ENCODE results near the gene DRG1.
"Not testable (repeated sequence)": the region's sequence is repeated elsewhere in the genome, so short reads cannot be mapped to it uniquely, and the experiment has no call there.

DRG1 gene

GRCh38 chr22:31442768-31443489, 43.5 kb downstream of the DRG1 start:
- DNase-seq (ENCODE audit: low read depth) = no peak

GRCh38 chr22:31443516-31443915, 44.1 kb downstream of the DRG1 start:
- no peak for DNase-seq (ENCODE audit: low read depth)

GRCh38 chr22:31445642-31446041, 46.2 kb downstream of the DRG1 start:
- DNase-seq (ENCODE audit: low read depth) = no peak

GRCh38 chr22:31446208-31446607, 46.8 kb downstream of the DRG1 start:
- DNase-seq (ENCODE audit: low read depth) = no peak

- no peak for DNase-seq (ENCODE audit: low read depth)
Observed at GRCh38 chr22:31446767-31447166, 47.4 kb downstream of the DRG1 start.

GRCh38 chr22:31447337-31447736, 47.9 kb downstream of the DRG1 start:
- no peak for DNase-seq (ENCODE audit: low read depth)

- no peak for DNase-seq (ENCODE audit: low read depth)
Observed at GRCh38 chr22:31448382-31448781, 49.0 kb downstream of the DRG1 start.

GRCh38 chr22:31449506-31449905, 50.1 kb downstream of the DRG1 start:
- DNase-seq (ENCODE audit: low read depth) = no peak

GRCh38 chr22:31451709-31452571, 52.5 kb downstream of the DRG1 start:
- DNase-seq (ENCODE audit: low read depth) = no peak

- no peak for DNase-seq (ENCODE audit: low read depth)
Observed at GRCh38 chr22:31461699-31462098, 62.3 kb downstream of the DRG1 start.

- no peak for DNase-seq (ENCODE audit: low read depth)
Observed at GRCh38 chr22:31465307-31465706, 65.9 kb downstream of the DRG1 start.

GRCh38 chr22:31474743-31475142, 75.3 kb downstream of the DRG1 start:
- DNase-seq (ENCODE audit: low read depth) = no peak

GRCh38 chr22:31475800-31476199, 76.4 kb downstream of the DRG1 start:
- no peak for DNase-seq (ENCODE audit: low read depth)

GRCh38 chr22:31477329-31477728, 77.9 kb downstream of the DRG1 start:
- DNase-seq (ENCODE audit: low read depth) = no peak

- no peak for DNase-seq (ENCODE audit: low read depth)
Observed at GRCh38 chr22:31481129-31481528, 81.7 kb downstream of the DRG1 start.

- DNase-seq (ENCODE audit: low read depth) = not testable (repeated sequence)
Observed at GRCh38 chr22:31482470-31482869, 83.1 kb downstream of the DRG1 start.

All from stimulated activated CD4-positive, alpha-beta T cell treated with anti-CD3 and anti-CD28 coated beads, Interleukin-2, amount 100 ng/mL, for 4 hours (primary cell).